Keratinocyte (primary cell): ENCODE results near the gene DDX51. TPM values are rescaled to one million over a fixed set of nuclear protein-coding genes. Genes with fewer than 3 reads are reported as not detected.

Source experiments
- DNase-seq: peaks from one replicate; pipeline ENCODE4 v3.0.0-alpha.2; 2011; ENCODE audit warnings: low read depth, missing footprints, low spot score
- FAIRE-seq: peaks from 2 replicates; lab custom pipeline; 2011; peaks lifted over from hg19 to GRCh38; lab: Jason Lieb, UNC
- H2AFZ ChIP-seq: 2 replicates; pipeline ENCODE4 v1.6.0; 2012; ENCODE audit warnings: low read length, control low read depth, inconsistent platforms; ENCODE audit not compliant: control insufficient read depth
- H3K27ac ChIP-seq: 2 replicates; pipeline ENCODE4 v1.5.1; 2011; ENCODE audit warnings: low read length; ENCODE audit not compliant: control insufficient read depth, insufficient read depth
- H3K27me3 ChIP-seq: 3 replicates; pipeline ENCODE4 v1.6.0; 2011; ENCODE audit warnings: low read length; ENCODE audit not compliant: control insufficient read depth, insufficient read depth; ENCODE audit errors: extremely low read depth
- H3K36me3 ChIP-seq, 2 experiments: 2 replicates in 1 of 2; 3 replicates in 1 of 2; pipeline ENCODE4 v1.5.1; 2011; ENCODE audit warnings: low read length in 2 of 2, mild to moderate bottlenecking in 1 of 2; ENCODE audit not compliant: control insufficient read depth in 2 of 2, insufficient read depth in 2 of 2; ENCODE audit errors: extremely low read depth in 1 of 2
- H3K4me1 ChIP-seq: 3 replicates; pipeline ENCODE4 v1.5.1; 2011; ENCODE audit warnings: low read length; ENCODE audit not compliant: control insufficient read depth, insufficient read depth; ENCODE audit errors: extremely low read depth
- H3K4me2 ChIP-seq: 3 replicates; pipeline ENCODE4 v1.6.0; 2011; ENCODE audit warnings: low read depth, low read length; ENCODE audit not compliant: control insufficient read depth, insufficient read depth; ENCODE audit errors: extremely low read depth
- H3K4me3 ChIP-seq, 3 experiments: fragments of 200-600 bp in 1 of 3; sonication (generic) in 1 of 3; 2 replicates in 2 of 3; 3 replicates in 1 of 3; pipeline ENCODE4 v1.5.1; 2011 to 2016; ENCODE audit warnings: low read length in 3 of 3, mild to moderate bottlenecking in 3 of 3, control low read depth in 2 of 3, inconsistent platforms in 1 of 3, low read depth in 1 of 3, mixed read lengths in 1 of 3, mixed run types in 1 of 3, moderate library complexity in 1 of 3; ENCODE audit not compliant: control insufficient read depth in 2 of 3, insufficient read depth in 2 of 3; ENCODE audit errors: extremely low read depth in 1 of 3
- H3K79me2 ChIP-seq: 2 replicates; pipeline ENCODE4 v1.6.0; 2012; ENCODE audit warnings: low read length; ENCODE audit not compliant: control insufficient read depth, insufficient read depth
- H3K9ac ChIP-seq: 3 replicates; pipeline ENCODE4 v1.6.0; 2011; ENCODE audit warnings: low read length; ENCODE audit not compliant: control insufficient read depth, insufficient read depth; ENCODE audit errors: extremely low read depth
- H3K9me1 ChIP-seq: 3 replicates; pipeline ENCODE4 v1.6.0; 2011; ENCODE audit warnings: low read length; ENCODE audit not compliant: control insufficient read depth, insufficient read depth; ENCODE audit errors: extremely low read depth
- H3K9me3 ChIP-seq: 2 replicates; pipeline ENCODE4 v1.5.1; 2012; ENCODE audit warnings: low read depth, low read length; ENCODE audit not compliant: control insufficient read depth
- H4K20me1 ChIP-seq: 3 replicates; pipeline ENCODE4 v1.6.0; 2011; ENCODE audit warnings: low read length; ENCODE audit not compliant: control insufficient read depth, insufficient read depth; ENCODE audit errors: extremely low read depth
- CTCF ChIP-seq, 3 experiments: IDR thresholded peaks in 1 of 3; conservative IDR thresholded peaks in 1 of 3; optimal IDR thresholded peaks in 1 of 3; 2 replicates in 2 of 3; 3 replicates in 1 of 3; pipeline versions ENCODE3 to v1.5.1; 2011; ENCODE audit warnings: low read length in 3 of 3, mild to moderate bottlenecking in 3 of 3, moderate library complexity in 2 of 3, control low read depth in 1 of 3, inconsistent platforms in 1 of 3; ENCODE audit not compliant: insufficient read depth in 2 of 3; ENCODE audit errors: extremely low read depth in 1 of 3
- EZH2 ChIP-seq: IDR thresholded peaks from one replicate; pipeline ENCODE4 v1.6.1; 2012; ENCODE audit warnings: inconsistent platforms, mild to moderate bottlenecking, low read length, moderate library complexity
- dilution Hi-C: fragments of 300-500 bp; cut with MboI; formaldehyde crosslinking; loops from one replicate; pipeline ENCODE4 v1.7.0; 2020; ENCODE audit warnings: low sequenced_read_pairs; ENCODE audit not compliant: extremely low pct_ligation_motif_present
- polyA plus RNA-seq, 5 experiments: library from polyadenylated mRNA; depleted of rRNA in 3 of 5; stranded (reverse) in 3 of 5; stranded (forward) in 1 of 5; unstranded in 1 of 5; fragments of >200 nt; gene quantifications; 1 replicate in 1 of 5; 2 replicates in 3 of 5; 3 replicates in 1 of 5; pipeline versions ENCODE4 v1.2.1 to v1.2.3, GENCODE V29; 2011 to 2012; ENCODE audit warnings: missing spikeins in 2 of 5, low read depth in 1 of 5, low replicate concordance in 1 of 5

DDX51 gene
- polyA plus RNA-seq, 1 donor (not counting 4 experiments of a cell fraction or from before 2014, with no cell fraction given) = 7.4 TPM

- no peak overlapping the region for H3K9ac ChIP-seq
- dilution Hi-C loops = no loop called here
- H3K4me3 ChIP-seq = no peak overlapping the region
- FAIRE-seq = no peak
- H3K27ac ChIP-seq = no peak overlapping the region
- no peak overlapping the region for H2AFZ ChIP-seq
- no peaks in the 10 kb centered on the region for H3K79me2 ChIP-seq
- H3K4me2 ChIP-seq = no peak overlapping the region
- no peaks in the 10 kb centered on the region for H4K20me1 ChIP-seq
- peak; percentile 19 for DNase-seq
- H3K9me3 ChIP-seq = peaks cover 9% of the 10 kb centered on the region
- H3K4me1 ChIP-seq = no peaks in the 10 kb centered on the region
- H3K36me3 ChIP-seq = peaks cover 5 to 7% of the 10 kb centered on the region in 2 experiments
- no peaks in the 10 kb centered on the region for H3K9me1 ChIP-seq
- H3K27me3 ChIP-seq = peaks cover 16% of the 10 kb centered on the region
- TF ChIP-seq EZH2 = no peak
- TF ChIP-seq CTCF (optimal IDR thresholded peaks at IDR 0.05 in 1 of 3, IDR thresholded peaks at IDR 0.05 in 1 of 3, conservative IDR thresholded peaks at IDR 0.05 in 1 of 3; ENCODE audit: extremely low read depth in 1 of 3, insufficient read depth in 2 of 3, low read length in 3 of 3) = no peak
These were observed 14.8 kb upstream of the DDX51 start for GRCh38 chr12:132158677-132159554.

GRCh38 chr12:132157733-132158409, 13.8 kb upstream of the DDX51 start:
- Histone ChIP-seq H4K20me1 (no peaks in the 10 kb centered on the region), H3K4me3 (no peak overlapping the region), H3K9ac (no peak overlapping the region), H3K9me1 (no peaks in the 10 kb centered on the region), H3K27me3 (peaks cover 6% of the 10 kb centered on the region), H2AFZ (no peak overlapping the region), H3K27ac (no peak overlapping the region), H3K4me1 (no peaks in the 10 kb centered on the region), H3K9me3 (peaks cover 9% of the 10 kb centered on the region), H3K79me2 (no peaks in the 10 kb centered on the region), H3K4me2 (no peak overlapping the region), H3K36me3 (peaks cover 5 to 7% of the 10 kb centered on the region in 2 experiments)
- DNase-seq (no peak), FAIRE-seq (no peak)
- TF ChIP-seq EZH2 (no peak), CTCF (optimal IDR thresholded peaks at IDR 0.05 in 1 of 3, IDR thresholded peaks at IDR 0.05 in 1 of 3, conservative IDR thresholded peaks at IDR 0.05 in 1 of 3; ENCODE audit: extremely low read depth in 1 of 3, insufficient read depth in 2 of 3, low read length in 3 of 3) (no peak)
- dilution Hi-C loops = no loop called here
